SU-DHL-6 (cell line): ENCODE results near the gene ESRP2.

ENCODE experiments used
- CTCF ChIP-seq: fragments of 200-600 bp; sonication (generic); IDR thresholded peaks from one replicate; pipeline ENCODE4 v1.5.1; 2017; ENCODE audit warnings: antibody characterized with exemption, mild to moderate bottlenecking, low read length, moderate library complexity; ENCODE audit not compliant: insufficient read depth, poor library complexity, severe bottlenecking
- EZH2phosphoT487 ChIP-seq: fragments of 200-600 bp; sonication (generic), shearing (Covaris generic); conservative IDR thresholded peaks from 2 replicates; pipeline ENCODE4 v1.6.1; 2018; ENCODE audit warnings: mild to moderate bottlenecking, antibody characterized with exemption, low read length, moderate library complexity, mixed read lengths

- TF ChIP-seq CTCF (no peak), EZH2phosphoT487 (no peak)
These were observed 8.6 kb upstream of the ESRP2 start for GRCh38 chr16:68244481-68244902.
